Subcutaneous adipose tissue (tissue), 4 donors: ENCODE data around the gene CEP290. TPM values are rescaled to one million over a fixed set of nuclear protein-coding genes. Genes with fewer than 3 reads are reported as not detected.

Experiments used
- total RNA-seq, 4 donors: library from RNA; depleted of rRNA; stranded (reverse); fragments of >200 nt; gene quantifications; one replicate each; pipeline ENCODE4 v1.1.0, GENCODE V29; 2016
- TF ChIP-seq, protein P1 (sequence below): fragments of 450-650 bp; IDR thresholded peaks from one replicate; pipeline ENCODE4 v1.5.1; 2016; ENCODE audit warnings: low read depth, mild to moderate bottlenecking, control low read depth, antibody characterized with exemption, moderate library complexity

CEP290 gene
- total RNA-seq, 4 donors from 2014 or later, result 11.7 to 24.0 (median 16.3) TPM

- TF ChIP-seq, protein P1, sequence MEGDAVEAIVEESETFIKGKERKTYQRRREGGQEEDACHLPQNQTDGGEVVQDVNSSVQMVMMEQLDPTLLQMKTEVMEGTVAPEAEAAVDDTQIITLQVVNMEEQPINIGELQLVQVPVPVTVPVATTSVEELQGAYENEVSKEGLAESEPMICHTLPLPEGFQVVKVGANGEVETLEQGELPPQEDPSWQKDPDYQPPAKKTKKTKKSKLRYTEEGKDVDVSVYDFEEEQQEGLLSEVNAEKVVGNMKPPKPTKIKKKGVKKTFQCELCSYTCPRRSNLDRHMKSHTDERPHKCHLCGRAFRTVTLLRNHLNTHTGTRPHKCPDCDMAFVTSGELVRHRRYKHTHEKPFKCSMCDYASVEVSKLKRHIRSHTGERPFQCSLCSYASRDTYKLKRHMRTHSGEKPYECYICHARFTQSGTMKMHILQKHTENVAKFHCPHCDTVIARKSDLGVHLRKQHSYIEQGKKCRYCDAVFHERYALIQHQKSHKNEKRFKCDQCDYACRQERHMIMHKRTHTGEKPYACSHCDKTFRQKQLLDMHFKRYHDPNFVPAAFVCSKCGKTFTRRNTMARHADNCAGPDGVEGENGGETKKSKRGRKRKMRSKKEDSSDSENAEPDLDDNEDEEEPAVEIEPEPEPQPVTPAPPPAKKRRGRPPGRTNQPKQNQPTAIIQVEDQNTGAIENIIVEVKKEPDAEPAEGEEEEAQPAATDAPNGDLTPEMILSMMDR, result no peak
Observed at GRCh38 chr12:88163371-88163770, 21.5 kb upstream of the CEP290 start.

DNA sequence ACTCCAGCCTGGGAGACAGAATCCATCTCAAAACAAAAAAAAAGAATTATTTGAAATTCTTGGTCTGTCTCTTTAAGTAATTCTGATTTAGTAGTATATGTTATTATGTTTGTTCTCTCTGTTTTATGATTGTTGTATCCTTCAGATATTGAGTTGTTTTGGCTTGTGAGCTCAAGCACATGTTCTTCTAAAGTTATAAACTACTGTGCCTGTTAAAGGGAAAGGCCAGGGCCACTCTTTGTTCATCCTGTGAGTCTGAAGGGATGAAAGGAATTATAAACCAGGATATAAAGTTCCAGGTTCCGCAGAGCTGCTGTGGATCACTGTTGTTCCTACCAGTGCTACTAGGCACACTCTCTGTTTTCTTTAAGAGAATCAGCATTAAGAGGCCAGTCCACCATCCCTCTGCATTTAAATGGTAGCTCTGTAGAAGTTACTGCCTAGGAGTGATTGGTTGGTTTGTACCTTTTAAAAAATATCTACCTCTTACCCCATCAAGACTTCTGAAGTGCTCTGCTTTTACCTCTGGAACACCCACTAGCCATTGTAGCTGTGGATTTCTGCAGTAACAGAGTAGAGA is 14.3 kb upstream of the CEP290 start:
- TF ChIP-seq, protein P1, result no peak

- TF ChIP-seq, protein P1, result no peak
Observed at GRCh38 chr12:88153959-88154358, 12.1 kb upstream of the CEP290 start.

- TF ChIP-seq, protein P1, result no peak
Observed at GRCh38 chr12:88150063-88150462, 8.2 kb upstream of the CEP290 start.

- TF ChIP-seq, protein P1, result no peak
Observed at GRCh38 chr12:88145567-88146505, 3.9 kb upstream of the CEP290 start.

DNA sequence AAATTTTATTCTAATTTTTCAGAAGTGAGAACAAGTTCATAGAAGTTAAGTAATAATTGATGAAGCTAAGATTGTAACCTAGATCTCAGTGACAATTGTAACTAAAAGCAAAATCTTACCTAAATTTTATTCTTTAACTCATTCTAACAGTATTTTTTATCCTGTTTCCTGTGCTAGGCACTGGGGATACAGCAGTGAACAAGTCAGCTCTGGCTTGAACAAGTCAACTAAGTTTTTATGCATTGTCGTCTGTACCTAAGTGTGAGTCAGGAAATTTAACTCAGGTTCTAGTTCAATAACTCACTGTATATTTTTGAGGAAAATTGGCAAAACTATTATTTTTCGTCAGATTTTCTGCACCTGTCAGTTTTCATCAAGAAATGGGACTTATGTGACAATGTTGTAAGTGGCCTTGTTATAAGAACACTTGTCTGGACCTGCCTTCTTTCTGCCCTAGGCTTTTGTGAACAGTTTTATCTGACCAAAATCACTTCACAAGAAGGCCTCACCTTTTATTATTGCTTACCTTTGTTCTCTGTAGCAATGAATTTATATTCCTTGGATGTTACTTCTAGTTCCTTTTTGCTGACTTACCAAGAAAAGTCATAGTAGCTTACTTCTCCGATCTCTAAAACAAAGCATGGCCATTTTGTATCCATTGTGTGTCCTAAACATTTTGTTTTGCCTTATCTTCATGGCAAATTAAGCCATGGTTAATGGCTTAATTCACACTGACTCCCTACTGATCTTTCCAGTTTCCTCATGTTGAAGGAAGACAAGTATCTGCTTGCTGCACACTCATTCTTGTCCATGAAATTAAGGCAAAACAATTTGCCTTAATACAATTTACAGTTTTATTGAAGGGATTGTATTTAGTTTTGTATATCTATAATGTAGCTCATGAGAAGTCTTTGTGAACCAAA is 2.9 kb upstream of the CEP290 start:
- TF ChIP-seq, protein P1, result no peak
